ENCODE data around the gene FAM177B.
A peak's percentile ranks its signal among the peaks of the same experiment; 100 is the strongest.
"Not testable (repeated sequence)": the region's sequence is repeated elsewhere in the genome, so short reads cannot be mapped to it uniquely, and the experiment has no call there.

FAM177B gene

DNA sequence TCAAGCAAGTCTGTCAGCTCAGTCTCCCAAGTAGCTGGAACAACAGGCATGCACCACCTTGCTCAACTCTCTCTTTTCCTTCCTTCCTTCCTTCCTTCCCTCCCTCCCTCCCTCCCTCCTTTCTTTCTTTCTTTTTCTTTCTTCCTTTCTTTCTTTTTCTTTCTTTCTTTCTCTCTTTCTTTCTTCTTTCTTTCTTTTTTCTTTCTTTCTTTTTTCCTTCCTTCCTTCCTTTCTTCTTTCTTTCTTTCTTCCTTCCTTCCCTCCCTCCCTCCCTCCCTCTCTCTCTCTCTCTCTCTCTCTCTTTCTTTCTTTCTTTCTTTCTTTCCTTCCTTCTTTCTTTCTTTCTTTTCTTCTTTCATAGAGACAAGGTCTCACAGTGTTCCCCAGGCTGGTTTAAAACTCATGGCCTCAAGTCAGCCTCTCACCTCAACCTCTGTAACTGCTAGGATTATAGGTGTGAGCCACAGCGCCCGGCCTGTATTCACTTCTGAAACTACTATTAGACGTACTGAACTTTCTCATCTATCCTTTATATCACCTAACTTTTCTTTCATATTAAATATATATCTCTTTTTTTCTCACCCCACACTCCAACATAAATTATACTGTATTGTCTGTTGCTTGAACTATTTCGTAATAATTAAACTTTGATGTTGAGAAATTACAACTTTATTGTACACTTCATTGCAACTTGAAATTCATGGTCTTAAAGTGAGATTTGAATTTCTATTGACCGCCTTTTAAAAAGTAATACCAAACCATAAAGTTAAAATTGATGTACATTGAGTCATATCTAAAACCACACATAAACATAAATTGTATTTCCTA, 4.8 kb downstream of the FAM177B start:
- DNase-seq = not testable (repeated sequence)

DNA sequence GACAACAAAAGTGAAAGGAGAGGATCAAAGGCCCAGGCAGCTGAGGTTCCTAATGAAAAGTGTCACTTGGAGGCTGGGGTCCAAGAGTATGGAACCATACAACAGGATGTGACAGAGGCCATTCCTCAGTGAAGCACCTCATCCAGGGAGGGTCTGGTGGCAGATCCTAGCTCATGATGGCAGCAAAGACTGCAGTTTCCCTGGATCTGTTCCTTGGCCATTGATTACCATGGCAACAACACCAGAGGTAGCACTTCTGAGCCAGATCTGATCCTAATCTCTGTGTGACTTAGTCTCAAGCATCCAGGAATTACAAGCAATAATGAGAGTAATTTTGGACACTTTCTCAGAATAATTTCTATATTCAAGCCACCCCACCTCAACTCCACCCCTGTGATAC, 12.9 kb downstream of the FAM177B start:
- DNase-seq = no peak

DNA sequence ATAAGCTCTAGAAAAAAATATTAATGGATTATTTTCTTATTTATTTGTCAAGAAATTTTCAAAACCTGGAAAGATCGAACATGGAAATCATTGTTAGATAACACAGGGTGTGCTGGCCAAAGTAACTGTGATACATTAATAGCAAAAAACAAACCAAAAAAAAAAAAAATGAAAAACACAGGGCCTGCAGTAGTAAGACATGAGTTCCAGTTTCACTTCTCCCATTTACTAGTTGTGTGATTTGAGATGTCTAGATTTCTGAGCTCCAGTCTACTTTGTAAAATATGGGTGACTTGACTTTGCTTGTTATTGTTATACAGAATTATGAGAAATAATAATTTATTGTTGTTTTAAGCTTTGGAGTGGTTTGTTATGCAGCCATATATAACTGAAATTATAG, 13.6 kb downstream of the FAM177B start:
- DNase-seq = no peak

DNA sequence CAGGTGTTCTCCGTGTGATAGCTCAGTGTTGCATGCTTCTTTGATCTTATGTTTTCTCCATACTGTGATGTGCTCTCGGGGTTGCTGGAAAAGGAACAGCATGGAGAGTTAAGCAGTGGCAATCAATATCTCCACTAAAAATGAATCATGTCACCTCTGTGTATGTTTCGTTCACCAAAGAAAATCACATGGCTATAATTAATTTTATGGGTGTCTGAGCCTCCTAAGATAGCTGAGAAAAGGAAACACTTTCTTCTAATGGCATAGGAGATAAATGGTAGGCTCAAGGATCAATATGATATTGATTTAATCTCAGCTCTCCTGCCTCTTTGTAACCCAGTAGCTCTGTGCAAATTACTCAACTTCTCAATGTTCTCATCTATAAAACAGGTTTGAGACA, 14.3 kb downstream of the FAM177B start:
- no peak for DNase-seq

DNA sequence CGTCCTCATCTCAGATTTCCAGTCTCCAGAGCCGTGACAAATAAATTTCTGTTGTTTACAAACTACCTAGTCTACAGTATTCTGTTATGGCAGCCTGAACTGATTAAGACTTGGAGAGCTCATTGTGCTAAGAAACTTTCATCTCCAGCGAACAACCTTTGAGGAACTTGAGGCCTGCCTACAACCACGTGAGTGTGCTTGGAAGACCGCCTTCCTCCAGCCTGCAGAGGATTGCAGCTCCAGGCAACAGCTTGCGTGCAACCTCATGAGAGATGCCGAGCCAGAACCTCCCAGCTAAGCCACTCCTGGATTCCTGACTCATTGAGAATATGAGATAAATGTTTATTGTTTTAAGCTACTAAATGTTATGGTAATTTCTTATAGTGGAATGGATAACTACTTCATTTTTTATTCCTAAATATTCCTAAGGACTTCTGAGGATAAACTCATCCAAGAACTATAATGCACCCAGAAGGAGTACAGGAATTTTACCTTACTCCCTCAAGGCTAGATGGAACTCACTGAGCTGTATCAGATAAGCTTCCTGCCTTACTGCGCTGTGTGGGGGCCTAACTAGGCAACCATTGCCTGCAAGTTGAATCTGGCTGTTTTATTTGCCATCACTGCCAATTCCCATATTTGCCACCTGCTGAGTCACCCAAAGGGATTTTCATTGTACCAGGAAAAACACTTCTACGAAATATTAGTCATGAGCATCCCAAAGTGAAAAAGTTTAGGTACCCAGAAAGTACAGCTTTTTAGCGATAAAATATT, 17.6 kb downstream of the FAM177B start:
- no peak for DNase-seq

DNA sequence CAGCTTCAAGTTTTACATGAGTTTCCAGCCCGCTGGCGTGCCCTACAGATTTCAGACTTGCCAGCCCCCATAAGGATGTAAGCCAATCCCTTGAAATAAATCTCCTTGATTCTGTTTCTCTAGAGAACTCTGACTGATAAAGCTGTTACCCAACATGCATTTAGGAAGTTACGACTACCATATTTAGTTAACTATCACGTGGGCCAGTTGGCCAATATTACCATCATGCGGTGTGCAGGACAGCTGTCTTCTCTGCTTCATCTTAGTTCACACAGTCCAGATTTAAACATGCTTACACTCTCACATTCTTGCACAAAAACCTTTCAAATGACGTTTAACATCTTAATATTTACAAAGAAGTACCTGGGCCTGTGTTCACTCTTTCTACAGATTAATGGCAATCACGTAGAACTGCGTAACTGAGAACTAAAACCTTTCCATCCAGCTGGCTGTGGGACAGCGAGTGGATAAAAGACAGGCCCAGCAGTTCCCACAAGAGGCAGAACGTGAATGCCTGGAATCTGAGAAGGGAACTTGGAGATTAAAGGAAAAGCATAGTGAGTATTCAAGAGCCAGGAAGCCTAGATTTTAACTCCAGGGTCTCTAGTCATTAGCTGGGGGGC, 20.8 kb downstream of the FAM177B start:
- no peak for DNase-seq

DNA sequence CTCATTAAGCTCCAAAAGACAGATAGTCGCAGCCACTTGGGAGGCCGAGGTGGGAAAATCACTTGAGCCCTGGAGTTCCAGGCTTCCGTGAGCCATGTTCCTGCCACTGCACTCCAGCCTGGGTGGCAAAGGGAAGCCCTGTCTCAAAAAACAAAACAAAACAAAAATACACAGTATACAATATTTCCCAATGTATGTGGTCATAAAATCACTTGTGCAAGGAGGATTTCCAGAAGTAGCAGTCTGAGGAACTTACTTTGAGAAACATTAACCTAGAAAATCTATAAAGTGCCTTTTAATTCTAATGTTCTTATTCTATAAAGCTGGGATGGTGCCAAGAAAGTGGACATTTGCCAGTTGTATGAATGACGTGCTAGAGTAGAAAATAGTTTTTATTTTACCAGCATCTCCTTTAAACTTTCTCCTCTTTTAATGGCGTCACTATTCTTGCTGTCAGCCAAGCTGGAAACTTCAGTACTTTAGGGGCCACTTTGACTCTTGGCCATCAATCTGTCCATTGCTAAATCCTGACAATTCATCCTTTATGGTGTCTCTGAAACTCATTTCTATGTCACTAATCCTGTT, 22.5 kb downstream of the FAM177B start:
- no peak for DNase-seq

DNA sequence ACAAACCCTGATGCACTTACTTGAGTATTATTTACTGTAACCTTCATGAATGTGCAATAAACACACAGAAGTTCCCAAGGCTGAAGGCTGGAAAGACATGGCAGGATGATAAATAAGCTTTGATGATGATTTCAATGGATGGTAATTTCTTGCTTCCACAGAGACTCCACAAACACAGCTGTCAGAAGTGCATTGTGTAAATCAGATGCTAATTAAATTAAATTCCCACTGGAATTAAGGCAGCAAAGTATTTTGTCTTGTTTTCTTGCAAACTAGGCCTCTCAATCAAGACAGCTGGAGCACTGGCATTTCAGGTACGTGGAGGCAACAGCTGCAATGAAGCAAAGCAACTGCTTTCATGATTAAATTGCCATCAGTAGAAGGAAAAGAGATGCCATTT, 24.1 kb downstream of the FAM177B start:
- DNase-seq = no peak

DNA sequence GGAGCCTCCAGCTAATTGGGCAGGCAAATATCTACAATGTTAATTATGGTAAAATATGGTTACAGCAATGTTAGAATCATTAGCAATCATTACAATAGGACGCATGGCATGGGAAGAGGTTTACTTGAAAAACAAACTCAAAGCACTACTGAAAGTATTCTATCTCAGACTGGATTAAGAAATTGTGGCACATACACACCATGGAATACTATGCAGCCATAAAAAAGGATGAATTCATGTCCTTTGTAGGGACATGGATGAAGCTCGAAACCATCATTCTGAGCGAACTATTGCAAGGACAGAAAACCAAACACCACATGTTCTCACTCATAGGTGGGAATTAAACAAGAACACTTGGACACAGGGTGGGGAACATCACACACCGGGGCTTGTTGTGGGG, 25.2 kb downstream of the FAM177B start:
- not testable (repeated sequence) for DNase-seq

DNA sequence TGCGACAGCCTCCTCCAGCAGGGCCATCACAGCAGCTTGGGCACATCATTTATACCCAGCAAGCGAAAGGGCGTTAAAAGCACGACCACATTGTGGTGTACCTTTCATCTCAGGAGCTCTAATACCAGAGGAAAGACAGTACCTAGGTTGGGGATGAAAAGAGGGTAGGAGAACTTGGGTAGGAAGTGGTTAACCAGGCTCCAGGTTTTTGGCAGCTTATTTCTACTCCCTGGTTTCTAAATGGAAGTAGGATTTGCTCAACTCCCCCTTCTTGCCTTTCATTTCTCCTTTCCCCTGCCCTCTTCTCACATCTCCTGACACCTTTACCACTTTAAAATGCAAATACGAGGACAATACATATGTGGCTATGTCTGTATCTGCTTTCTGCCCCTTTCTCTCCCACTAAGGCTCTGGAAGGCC, 30.2 kb downstream of the FAM177B start:
- DNase-seq = no peak

DNA sequence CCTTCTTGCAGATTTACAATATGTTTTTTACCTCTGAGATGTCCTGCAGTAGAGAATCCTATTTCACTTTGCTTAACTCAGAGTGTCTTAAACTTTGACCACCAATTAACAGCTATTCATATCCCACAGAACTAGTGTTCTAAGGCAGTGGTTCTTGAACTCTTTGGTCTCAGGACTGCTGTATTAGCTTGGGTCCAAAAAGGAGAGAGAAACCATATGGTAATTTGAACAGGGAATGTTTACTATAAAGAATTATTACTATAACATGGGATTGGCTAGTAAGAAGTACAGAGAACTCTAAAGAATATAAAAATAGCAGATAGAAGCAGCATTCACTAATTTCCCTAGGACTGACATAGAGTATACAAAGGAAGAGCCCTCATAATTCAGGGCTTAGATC, 31.6 kb downstream of the FAM177B start:
- DNase-seq = no peak

DNA sequence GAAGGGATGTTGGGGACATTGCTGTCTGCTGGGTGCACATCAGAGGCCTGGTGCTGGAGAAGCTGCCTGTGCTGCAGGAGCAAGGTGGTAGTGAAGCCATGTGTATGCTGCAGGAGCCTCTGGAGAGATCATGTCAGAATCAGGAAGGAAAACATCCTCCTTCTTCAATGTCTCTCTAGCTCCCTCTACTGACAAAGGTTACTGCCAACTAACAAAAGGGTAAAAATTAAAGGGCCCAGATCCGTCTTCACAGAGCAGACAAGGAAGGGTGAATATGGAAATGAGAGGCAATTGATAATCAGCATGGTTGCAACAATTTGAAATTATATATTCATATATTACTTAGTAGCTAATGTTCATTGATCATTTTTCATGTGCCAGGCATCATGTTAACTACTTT, 32.2 kb downstream of the FAM177B start:
- DNase-seq = no peak

DNA sequence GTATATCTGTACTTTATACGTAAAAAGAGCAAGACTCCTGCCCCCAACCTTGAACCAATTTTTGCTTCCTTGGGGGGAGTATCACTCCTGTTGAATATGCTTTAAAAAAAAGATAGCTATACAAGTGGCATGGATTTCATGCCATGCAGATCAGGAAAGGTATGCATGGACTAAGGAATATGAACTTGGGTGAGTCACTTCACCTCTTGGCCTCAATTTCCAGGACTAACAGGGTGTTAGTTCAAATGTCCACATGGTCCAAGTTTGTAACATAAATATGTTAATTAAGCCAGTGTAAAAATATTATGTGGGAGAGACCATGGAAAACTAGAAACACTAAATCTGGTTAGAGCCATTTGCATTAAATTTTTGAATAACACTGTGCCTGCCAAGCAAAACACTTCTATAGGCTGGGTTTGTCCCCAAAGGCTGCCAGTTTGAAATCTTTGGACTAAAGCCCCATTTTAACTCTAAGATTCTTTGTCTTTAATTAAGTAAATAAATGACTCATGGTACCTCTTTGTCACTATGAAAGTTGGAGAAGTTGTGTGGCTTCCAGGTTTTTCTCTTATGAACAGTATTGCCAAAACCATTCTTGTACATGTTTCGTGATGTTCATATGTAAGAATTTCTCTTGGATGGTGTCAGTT, 33.1 kb downstream of the FAM177B start:
- DNase-seq = no peak

DNA sequence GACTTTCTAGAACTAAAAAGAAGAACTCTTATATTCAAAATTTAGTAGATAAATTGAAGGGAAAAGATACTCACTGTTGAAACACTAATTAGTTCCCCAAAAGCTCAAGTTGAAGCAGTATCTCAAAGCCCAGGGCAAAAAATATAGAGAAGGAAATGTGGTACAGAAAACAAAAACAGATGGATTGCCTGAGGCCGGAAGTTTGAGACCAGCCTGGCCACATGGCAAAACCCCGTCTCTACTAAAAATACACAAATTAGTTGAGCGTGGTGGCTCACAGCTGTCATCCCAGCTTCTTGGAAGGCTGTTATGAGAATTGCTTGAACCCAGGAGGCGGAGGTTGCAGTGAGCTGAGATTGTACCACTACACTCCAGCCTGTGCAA, 36.0 kb downstream of the FAM177B start:
- DNase-seq = no peak

DNA sequence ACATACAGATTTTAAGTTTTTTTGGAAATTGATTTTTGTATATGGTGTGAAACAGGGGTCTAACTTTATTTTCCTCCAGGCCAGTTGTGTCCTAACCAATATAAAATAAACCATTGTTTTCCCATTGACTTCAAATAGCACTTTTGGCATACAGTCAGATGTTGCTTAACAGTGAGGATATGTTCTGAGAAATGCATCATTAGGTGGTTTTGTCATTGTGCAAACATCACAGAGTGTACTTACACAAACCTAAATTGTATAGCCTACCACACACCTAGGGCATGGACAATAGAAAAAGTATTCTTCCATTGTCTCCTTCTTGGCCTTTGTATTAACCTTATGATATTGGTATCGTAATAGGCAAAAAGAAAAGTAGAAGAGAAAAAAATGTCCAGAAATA, 40.5 kb downstream of the FAM177B start:
- DNase-seq = peak; percentile 59

DNA sequence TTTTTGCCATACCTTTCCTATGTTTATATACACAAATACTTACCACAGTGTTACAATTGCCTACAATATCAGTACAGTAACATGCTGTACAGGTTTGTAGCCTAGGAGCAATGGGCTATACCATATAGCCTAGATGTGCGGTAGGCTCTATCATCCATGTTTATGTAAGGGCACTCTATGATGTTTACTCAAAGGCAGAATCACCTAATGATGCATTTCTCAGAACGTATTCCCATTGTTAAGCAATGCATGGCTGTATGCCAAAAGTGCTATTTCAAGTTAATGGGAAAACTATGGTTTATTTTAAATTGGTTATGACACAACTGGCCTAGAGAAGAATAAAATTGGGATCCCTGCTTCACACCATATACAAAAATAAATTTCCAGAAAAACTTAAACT, 41.0 kb downstream of the FAM177B start:
- peak; percentile 74 for DNase-seq

DNA sequence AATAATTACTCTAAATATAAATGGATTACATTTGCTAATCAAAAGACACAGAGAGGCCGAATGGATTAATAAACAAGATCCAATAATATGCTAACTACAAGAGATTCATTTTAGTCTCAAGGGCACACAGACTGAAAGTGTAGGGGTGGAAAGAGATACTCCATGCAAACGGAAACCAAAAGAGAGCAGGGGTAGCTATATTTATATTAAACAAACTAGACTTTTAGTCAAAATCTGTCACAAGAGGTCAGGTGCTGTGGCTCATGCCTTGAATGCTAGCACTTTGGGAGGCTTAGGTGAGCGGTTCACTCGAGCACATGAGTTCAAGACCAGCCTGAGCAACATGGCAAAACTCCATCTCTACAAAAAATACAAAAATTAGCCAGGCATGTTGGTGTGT, 44.2 kb downstream of the FAM177B start:
- DNase-seq = no peak

DNA sequence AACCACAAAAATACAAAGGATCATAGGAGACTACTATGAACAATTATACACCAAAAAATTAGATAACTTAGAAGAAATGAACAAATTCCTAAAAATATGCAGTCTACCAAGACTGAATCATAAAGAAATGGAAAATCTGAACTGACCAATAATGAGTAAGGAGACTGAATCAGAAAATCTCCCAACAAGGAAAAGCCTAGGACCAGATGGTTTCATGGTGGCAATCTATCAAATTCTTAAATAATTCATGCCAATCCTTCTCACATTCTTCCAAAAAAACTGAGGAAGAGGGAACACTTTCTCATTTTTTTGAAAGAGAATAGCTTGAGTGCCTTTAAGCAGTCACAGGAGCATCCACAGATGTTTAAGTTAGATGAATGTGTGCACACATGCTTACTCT, 46.0 kb downstream of the FAM177B start:
- no peak for DNase-seq

DNA sequence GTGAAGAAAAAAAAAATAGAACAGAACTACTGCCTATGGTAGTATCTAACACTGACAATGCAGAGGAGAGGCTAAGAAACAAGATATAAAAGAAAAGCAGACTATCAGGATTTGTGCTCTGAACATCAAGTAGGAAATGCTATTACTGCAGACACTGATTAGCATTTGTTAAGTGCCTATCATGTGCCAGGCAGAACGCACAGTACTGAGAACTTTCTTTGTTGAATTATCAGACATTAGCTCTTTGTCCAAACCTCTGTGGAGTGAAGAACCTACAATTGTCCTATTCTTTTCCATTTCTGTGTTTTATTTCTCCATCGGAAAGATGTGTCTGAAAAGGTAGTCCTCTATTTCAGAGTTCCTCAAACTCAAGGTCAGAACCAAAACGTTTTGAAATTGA, 47.4 kb downstream of the FAM177B start:
- DNase-seq = no peak

DNA sequence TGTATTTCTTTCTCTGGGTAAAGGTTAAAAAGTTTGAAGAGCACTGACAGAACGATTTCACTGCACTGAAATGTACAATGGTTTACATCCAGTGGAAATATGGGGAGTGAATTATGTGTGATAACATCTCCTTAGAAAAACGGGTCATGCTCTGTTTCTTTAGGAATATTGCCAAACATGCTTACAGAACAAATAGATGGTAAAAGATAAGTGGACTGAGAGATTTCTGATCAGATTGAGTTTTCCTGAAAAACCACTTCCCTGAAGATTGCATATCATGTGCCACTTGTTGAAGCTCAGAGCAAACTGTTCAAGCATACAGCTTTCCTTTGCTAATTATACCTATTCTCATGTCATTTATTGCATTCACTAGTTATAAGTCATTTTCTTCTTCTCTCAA, 47.9 kb downstream of the FAM177B start:
- DNase-seq = no peak

DNA sequence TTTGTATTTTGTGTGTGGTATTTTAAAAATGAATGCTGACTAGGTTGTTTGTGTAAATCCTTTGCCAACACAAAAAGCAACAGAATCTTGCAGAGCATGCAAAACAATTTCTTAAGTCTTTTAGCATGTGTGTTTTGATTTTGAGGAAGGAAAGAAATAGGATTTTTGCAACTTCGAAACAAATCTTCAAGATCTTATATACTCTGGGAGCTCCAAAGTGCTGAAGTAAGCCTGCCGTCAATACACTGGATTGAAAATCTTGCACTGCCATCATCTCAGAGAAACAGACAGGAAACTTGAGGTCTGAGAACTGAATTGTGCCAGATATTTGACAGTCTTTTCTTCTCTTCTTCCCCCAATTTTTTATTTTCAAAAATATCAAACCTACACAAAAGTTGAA, 48.5 kb downstream of the FAM177B start:
- DNase-seq = no peak

DNA sequence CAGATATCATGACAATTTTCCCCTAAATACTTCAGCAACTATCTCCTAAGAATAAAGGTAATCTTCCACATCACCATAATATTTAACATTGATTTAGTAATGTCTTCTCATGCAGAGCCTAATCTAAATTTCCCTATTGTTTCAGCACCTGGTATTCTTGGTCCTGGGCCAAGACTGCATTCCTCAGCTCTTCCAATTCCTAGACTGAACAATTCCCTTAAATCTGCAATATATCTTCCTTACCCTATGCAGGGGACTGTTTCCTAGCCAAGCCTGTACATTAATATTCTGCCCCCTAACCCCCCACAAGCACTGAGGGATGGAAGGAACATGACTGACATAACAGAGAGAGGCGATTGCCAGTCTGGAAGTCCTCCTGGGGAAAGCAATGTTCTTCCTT, 49.1 kb downstream of the FAM177B start:
- DNase-seq = no peak

DNA sequence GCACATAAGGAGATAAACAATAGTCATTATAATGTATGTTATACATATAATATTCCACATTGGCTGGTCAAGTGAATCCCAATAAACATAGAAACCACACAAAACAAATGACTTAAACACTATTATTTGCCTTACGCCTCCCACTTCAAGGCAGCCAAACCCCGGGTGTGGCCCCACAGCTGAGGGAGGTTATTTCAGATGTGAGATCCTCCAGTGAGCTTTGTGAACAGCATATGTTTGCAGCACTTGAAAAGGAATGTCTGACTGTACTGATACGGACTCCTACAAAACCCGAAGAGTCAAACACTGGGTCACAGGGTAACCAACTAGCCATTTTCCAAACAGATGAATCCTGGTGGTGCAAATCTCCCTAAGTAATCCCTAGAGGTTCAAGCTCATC, 50.7 kb downstream of the FAM177B start:
- DNase-seq = no peak

Measured in DMS153 (cell line).